Right lobe of liver (tissue), 6 donors: ENCODE data around the gene TNS3. TPM values are rescaled to one million over a fixed set of nuclear protein-coding genes. Genes with fewer than 3 reads are reported as not detected.

Experiments
- ATAC-seq, 4 donors: fragments of 200-7000 bp; cut with Tn5 transposase; one replicate each; pipeline ENCODE4 v1.9.1; 2020; ENCODE audit warnings: mild to moderate bottlenecking in 4 of 4, moderate library complexity in 4 of 4
- DNase-seq, 3 donors: peaks; one replicate each; pipeline ENCODE4 v3.0.0-alpha.2; 2020
- H3K27ac ChIP-seq, 3 donors: fragments of 200-600 bp; one replicate each; pipeline ENCODE4 v1.8.0; 2022
- H3K27me3 ChIP-seq, 2 donors: fragments of 200-600 bp; one replicate each; pipeline ENCODE4 v1.8.0; 2022
- H3K36me3 ChIP-seq, 4 donors: fragments of 200-600 bp; sonication (generic) in 1 of 4; one replicate each; pipeline versions ENCODE4 v1.5.1 to v1.8.0; 2017 to 2022; ENCODE audit warnings: control low read depth in 1 of 4
- H3K4me1 ChIP-seq, 4 donors: fragments of 200-600 bp; sonication (generic) in 1 of 4; one replicate each; pipeline versions ENCODE4 v1.5.1 to v1.8.0; 2017 to 2022; ENCODE audit warnings: control low read depth in 1 of 4
- H3K4me3 ChIP-seq, 3 donors: fragments of 200-600 bp; one replicate each; pipeline ENCODE4 v1.8.0; 2022
- H3K9me3 ChIP-seq, 4 donors: fragments of 200-600 bp; sonication (generic) in 1 of 4; one replicate each; pipeline versions ENCODE4 v1.5.1 to v1.8.0; 2017 to 2022; ENCODE audit warnings: control low read depth in 1 of 4
- CTCF ChIP-seq, 4 donors: fragments of 200-600 bp in 3 of 4; fragments of 450-650 bp in 1 of 4; IDR thresholded peaks; one replicate each; pipeline versions ENCODE4 v1.5.1 to v1.8.0; 2016 to 2022; ENCODE audit warnings: antibody characterized with exemption in 4 of 4, mild to moderate bottlenecking in 2 of 4
- POLR2A ChIP-seq: fragments of 450-650 bp; IDR thresholded peaks from one replicate; pipeline ENCODE4 v1.6.1; 2017; ENCODE audit warnings: antibody characterized with exemption, mild to moderate bottlenecking
- WGBS: methylation state at CpG from one replicate; pipeline ENCODE4 v1.1.6; 2018; ENCODE audit warnings: low coverage, low lambda C conversion rate; ENCODE audit not compliant: insufficient coverage; ENCODE audit errors: missing lambda C conversion rate; 5-methylcytosine and 5-hydroxymethylcytosine counted together
- intact Hi-C, 2 donors: fragments of 100-400 bp; cut with DNase I; formaldehyde crosslinking; loops; one replicate each; pipeline versions ENCODE4 v1.11.2 to v1.14.1; 2022
- total RNA-seq, 6 experiments: library from RNA; depleted of rRNA in 2 of 6; stranded (reverse); fragments of >200 nt in 2 of 6; fragmentation: NEBNext Ultra II Directional in 3 of 6; extraction: Animal tissue kit (Norgen Biotek cat#: 25700) in 3 of 6; gene quantifications; one replicate each; pipeline versions ENCODE4 v1.1.0 to v1.2.4, GENCODE V29; 2016 to 2023
- donor health status: DM: no; HTN: yes; CAD: no.
- donor health status: DM: no; HTN: no; CAD: no.
- donor health status: DM: no; HTN: no; CAD: no.
- donor health status: DM: no; HTN: yes; CAD: no.
- donor health status: DM: no; HTN: yes; CAD: no.

The TNS3 gene
- total RNA-seq, 6 experiments from 2014 or later = 51.2 to 95.0 (median 58.4) TPM

GRCh38 chr7:47421456-47421855 is 160.5 kb downstream of the TNS3 start:
- 92% methylated on average over 2 of the region's 4 CpGs for WGBS
- ATAC-seq (no peak), DNase-seq (no peak)
- Histone ChIP-seq H3K27me3 (no peaks in the 10 kb centered on the region), H3K4me3 (no peak overlapping the region), H3K27ac (no peak overlapping the region), H3K36me3 (peaks cover 4 to 30% (median 10%) of the 10 kb centered on the region in 4 donors), H3K9me3 (no peaks in the 10 kb centered on the region), H3K4me1 (peaks cover 0 to 6% (median 0%) of the 10 kb centered on the region in 4 donors)
- TF ChIP-seq POLR2A (no peak), CTCF (IDR thresholded peaks at IDR 0.05) (no peak)
- intact Hi-C loops = no loop called here

- 87% methylated on average over 8 of the region's 11 CpGs for WGBS
- TF ChIP-seq POLR2A = no peak
- TF ChIP-seq CTCF (IDR thresholded peaks at IDR 0.05) = no peak
- DNase-seq (no peak), ATAC-seq (no peak)
- Histone ChIP-seq H3K9me3 (no peaks in the 10 kb centered on the region), H3K36me3 (peaks cover 4 to 22% (median 7%) of the 10 kb centered on the region in 4 donors), H3K27me3 (no peaks in the 10 kb centered on the region), H3K4me1 (peaks cover 0 to 6% (median 0%) of the 10 kb centered on the region in 4 donors), H3K27ac (no peak overlapping the region), H3K4me3 (no peak overlapping the region)
- intact Hi-C loops = no loop called here
Observed at GRCh38 chr7:47420122-47420780, 161.7 kb downstream of the TNS3 start.

GRCh38 chr7:47419471-47419870 is 162.4 kb downstream of the TNS3 start:
- TF ChIP-seq CTCF (IDR thresholded peaks at IDR 0.05) = no peak
- no peak for TF ChIP-seq POLR2A
- WGBS = no CpG with 5 or more reads among the region's 1 CpG
- DNase-seq (no peak), ATAC-seq (no peak)
- H3K36me3 ChIP-seq = peaks cover 4 to 22% (median 7%) of the 10 kb centered on the region in 4 donors
- intact Hi-C loops = no loop called here
- no peaks in the 10 kb centered on the region for H3K27me3 ChIP-seq
- H3K9me3 ChIP-seq = no peaks in the 10 kb centered on the region
- peaks cover 0 to 9% (median 0%) of the 10 kb centered on the region in 4 donors for H3K4me1 ChIP-seq
- no peak overlapping the region for H3K27ac ChIP-seq
- no peak overlapping the region for H3K4me3 ChIP-seq

GRCh38 chr7:47418601-47419309 is 163.2 kb downstream of the TNS3 start:
- H3K4me1 ChIP-seq = peaks cover 0 to 16% (median 0%) of the 10 kb centered on the region in 4 donors
- no peaks in the 10 kb centered on the region for H3K9me3 ChIP-seq
- peaks cover 2 to 22% (median 7%) of the 10 kb centered on the region in 4 donors for H3K36me3 ChIP-seq
- 67% methylated on average over 5 of the region's 5 CpGs for WGBS
- no peaks in the 10 kb centered on the region for H3K27me3 ChIP-seq
- TF ChIP-seq POLR2A (no peak), CTCF (IDR thresholded peaks at IDR 0.05) (no peak)
- no peak overlapping the region for H3K4me3 ChIP-seq
- ATAC-seq (no peak), DNase-seq (no peak)
- H3K27ac ChIP-seq = no peak overlapping the region
- intact Hi-C loops = no loop called here
